ENCODE results near the gene TSPAN6. TPM values are rescaled to one million over a fixed set of nuclear protein-coding genes. Genes with fewer than 3 reads are reported as not detected.
A peak's percentile ranks its signal among the peaks of the same experiment; 100 is the strongest.

The TSPAN6 gene
- total RNA-seq, 1 donor from 2014 or later = 4.6 TPM

DNA sequence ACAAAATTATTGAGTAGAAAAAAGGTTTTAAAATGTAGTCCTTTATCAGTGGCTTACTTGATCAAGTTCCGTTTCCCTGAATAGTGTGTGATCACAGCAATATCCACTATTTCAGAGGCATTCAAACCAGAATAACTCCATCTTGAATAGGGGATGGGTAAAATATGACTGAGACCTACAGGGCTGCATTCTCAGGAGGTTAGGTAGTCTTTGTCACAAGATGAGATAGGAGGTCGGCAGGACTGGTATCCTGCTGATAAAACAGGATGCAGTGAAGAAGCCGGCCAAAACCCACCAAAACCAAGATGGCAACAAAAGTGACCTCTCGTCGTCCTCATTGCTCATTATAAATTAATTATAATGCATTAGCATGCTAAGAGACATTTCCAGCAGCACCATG lies 24.7 kb downstream of the TSPAN6 start:
- DNase-seq = no peak
- intact Hi-C loops (cut with micrococcal nuclease) = no loop called here
- H3K27me3 ChIP-seq (ENCODE audit: low read depth) = no peaks in the 10 kb centered on the region

DNA sequence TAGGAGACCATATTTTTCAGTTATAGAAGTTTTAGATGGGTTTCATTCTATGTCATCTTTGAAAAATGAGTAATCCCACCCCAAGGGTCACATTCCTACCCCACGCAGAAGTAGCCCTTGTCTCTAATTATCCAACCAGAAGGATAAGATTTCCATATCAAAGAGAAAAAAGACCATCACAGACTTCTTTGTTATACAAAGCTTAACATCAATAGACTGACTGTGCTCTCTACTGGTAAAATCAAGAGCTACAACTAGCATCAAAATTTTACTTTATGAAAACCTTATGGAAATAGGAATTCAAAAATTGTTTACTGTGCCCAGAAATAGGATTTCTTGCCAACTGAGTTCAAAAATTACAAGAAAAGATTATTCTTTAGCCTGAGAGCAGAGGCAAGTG lies 27.0 kb downstream of the TSPAN6 start:
- no peak overlapping the region for H3K4me3 ChIP-seq
- H3K9me3 ChIP-seq (replicated peaks) = no peaks in the 10 kb centered on the region
- TF ChIP-seq, protein P1, sequence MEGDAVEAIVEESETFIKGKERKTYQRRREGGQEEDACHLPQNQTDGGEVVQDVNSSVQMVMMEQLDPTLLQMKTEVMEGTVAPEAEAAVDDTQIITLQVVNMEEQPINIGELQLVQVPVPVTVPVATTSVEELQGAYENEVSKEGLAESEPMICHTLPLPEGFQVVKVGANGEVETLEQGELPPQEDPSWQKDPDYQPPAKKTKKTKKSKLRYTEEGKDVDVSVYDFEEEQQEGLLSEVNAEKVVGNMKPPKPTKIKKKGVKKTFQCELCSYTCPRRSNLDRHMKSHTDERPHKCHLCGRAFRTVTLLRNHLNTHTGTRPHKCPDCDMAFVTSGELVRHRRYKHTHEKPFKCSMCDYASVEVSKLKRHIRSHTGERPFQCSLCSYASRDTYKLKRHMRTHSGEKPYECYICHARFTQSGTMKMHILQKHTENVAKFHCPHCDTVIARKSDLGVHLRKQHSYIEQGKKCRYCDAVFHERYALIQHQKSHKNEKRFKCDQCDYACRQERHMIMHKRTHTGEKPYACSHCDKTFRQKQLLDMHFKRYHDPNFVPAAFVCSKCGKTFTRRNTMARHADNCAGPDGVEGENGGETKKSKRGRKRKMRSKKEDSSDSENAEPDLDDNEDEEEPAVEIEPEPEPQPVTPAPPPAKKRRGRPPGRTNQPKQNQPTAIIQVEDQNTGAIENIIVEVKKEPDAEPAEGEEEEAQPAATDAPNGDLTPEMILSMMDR (IDR thresholded peaks at IDR 0.05; ENCODE audit: borderline replicate concordance) = peak; percentile 21
- H3K27me3 ChIP-seq (ENCODE audit: low read depth) = no peaks in the 10 kb centered on the region
- H3K4me1 ChIP-seq = no peaks in the 10 kb centered on the region
- H3K27ac ChIP-seq (replicated peaks) = no peak overlapping the region
- intact Hi-C loops (cut with micrococcal nuclease) = no loop called here
- no peak for DNase-seq
- no peaks in the 10 kb centered on the region for H3K36me3 ChIP-seq

More for the DNA sequence above, 24.7 kb downstream of the TSPAN6 start:
- Histone ChIP-seq H3K27ac (replicated peaks) (no peak overlapping the region), H3K4me1 (no peaks in the 10 kb centered on the region), H3K4me3 (no peak overlapping the region), H3K36me3 (no peaks in the 10 kb centered on the region), H3K9me3 (replicated peaks) (no peaks in the 10 kb centered on the region)
- TF ChIP-seq, protein P1 (IDR thresholded peaks at IDR 0.05; ENCODE audit: borderline replicate concordance) = no peak

DNA sequence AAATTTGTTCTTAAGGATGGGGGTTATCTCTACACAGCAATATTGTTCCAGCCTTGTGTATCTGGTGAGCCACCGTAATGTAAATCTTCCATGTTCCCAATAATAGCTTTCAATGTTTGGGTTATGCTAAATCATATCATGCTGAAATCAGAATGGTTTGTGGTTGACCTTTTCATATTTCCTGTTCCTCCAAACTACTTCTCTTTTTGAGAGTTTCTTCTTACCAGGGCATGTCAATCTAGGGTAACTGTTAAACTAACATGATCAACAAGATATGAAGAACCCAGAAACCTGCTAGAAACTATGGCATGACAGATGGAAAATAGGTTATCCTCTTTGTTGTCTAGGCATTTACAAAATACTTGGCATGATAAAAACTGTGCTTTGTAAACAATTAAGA lies 29.9 kb downstream of the TSPAN6 start:
- Histone ChIP-seq H3K27ac (replicated peaks) (no peak overlapping the region), H3K27me3 (ENCODE audit: low read depth) (no peaks in the 10 kb centered on the region), H3K4me1 (no peaks in the 10 kb centered on the region), H3K9me3 (replicated peaks) (no peaks in the 10 kb centered on the region), H3K36me3 (no peaks in the 10 kb centered on the region), H3K4me3 (no peak overlapping the region)
- TF ChIP-seq, protein P1 (IDR thresholded peaks at IDR 0.05; ENCODE audit: borderline replicate concordance) = no peak
- DNase-seq = no peak
- intact Hi-C loops (cut with micrococcal nuclease) = no loop called here

DNA sequence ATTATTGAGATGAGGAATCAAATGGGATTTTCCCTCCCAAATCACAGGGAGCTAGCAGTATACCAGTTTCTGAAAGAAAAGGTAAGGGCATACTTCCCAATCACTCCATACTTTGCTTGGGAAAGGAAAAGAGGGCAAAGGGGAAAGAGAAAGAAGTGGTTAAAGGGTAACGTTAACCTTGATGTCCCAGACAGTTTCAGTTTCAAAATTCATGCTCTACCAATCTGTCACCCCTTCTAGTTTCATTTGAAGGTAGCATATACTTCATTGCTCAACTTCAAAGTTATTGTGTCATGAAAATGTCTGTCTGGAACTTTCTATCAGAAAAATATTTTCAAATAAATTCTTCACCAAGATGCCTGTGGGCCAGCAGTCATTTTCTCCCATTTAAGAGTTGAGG lies 35.8 kb downstream of the TSPAN6 start:
- H3K4me3 ChIP-seq = no peak overlapping the region
- no peaks in the 10 kb centered on the region for H3K36me3 ChIP-seq
- no peaks in the 10 kb centered on the region for H3K27me3 ChIP-seq (ENCODE audit: low read depth)
- TF ChIP-seq, protein P1 (IDR thresholded peaks at IDR 0.05; ENCODE audit: borderline replicate concordance) = no peak
- no peak for DNase-seq
- intact Hi-C loops (cut with micrococcal nuclease) = no loop called here
- no peak overlapping the region for H3K27ac ChIP-seq (replicated peaks)
- no peaks in the 10 kb centered on the region for H3K4me1 ChIP-seq
- no peaks in the 10 kb centered on the region for H3K9me3 ChIP-seq (replicated peaks)

DNA sequence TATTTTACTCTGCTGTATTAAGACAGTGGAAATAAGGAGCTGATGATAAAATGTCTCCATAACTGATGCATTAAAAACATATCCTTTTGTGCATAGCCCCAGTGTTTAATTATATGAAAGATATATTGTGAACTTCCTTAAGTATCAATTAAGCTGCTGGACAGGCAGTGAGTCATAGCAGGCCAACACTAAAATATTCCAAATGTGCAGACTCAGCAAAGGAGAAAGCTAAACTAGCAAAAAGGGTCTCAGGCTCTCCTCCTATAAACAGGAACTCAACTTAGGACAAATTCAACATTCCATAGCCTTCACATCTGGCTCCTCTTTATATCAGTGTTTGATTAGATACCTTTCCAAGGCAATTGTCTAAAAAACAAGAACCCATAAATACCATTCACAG lies 36.3 kb downstream of the TSPAN6 start:
- H3K27ac ChIP-seq (replicated peaks) = no peak overlapping the region
- H3K4me1 ChIP-seq = no peaks in the 10 kb centered on the region
- no peaks in the 10 kb centered on the region for H3K27me3 ChIP-seq (ENCODE audit: low read depth)
- no peaks in the 10 kb centered on the region for H3K36me3 ChIP-seq
- no peaks in the 10 kb centered on the region for H3K9me3 ChIP-seq (replicated peaks)
- H3K4me3 ChIP-seq = no peak overlapping the region
- DNase-seq = no peak
- TF ChIP-seq, protein P1 (IDR thresholded peaks at IDR 0.05; ENCODE audit: borderline replicate concordance) = no peak
- intact Hi-C loops (cut with micrococcal nuclease) = no loop called here

DNA sequence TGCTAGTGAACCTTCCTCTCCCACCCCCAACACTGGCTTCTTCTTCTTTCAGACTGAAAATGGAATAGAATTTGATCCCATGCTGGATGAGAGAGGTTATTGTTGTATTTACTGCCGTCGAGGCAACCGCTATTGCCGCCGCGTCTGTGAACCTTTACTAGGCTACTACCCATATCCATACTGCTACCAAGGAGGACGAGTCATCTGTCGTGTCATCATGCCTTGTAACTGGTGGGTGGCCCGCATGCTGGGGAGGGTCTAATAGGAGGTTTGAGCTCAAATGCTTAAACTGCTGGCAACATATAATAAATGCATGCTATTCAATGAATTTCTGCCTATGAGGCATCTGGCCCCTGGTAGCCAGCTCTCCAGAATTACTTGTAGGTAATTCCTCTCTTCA lies 37.1 kb downstream of the TSPAN6 start:
- DNase-seq = no peak
- TF ChIP-seq, protein P1 (IDR thresholded peaks at IDR 0.05; ENCODE audit: borderline replicate concordance) = no peak
- H3K36me3 ChIP-seq = no peaks in the 10 kb centered on the region
- intact Hi-C loops (cut with micrococcal nuclease) = no loop called here
- no peaks in the 10 kb centered on the region for H3K4me1 ChIP-seq
- no peak overlapping the region for H3K27ac ChIP-seq (replicated peaks)
- no peaks in the 10 kb centered on the region for H3K9me3 ChIP-seq (replicated peaks)
- no peaks in the 10 kb centered on the region for H3K27me3 ChIP-seq (ENCODE audit: low read depth)
- no peak overlapping the region for H3K4me3 ChIP-seq

Measured in left ventricle myocardium inferior (tissue), 1 donor.